Mesenchymal stem cell (in vitro differentiated cells and primary cell): ENCODE measurements around the gene CAPN2.
"Not testable (repeated sequence)": the region's sequence is repeated elsewhere in the genome, so short reads cannot be mapped to it uniquely, and the experiment has no call there.

Source experiments
- DNase-seq: peaks from one replicate; pipeline ENCODE4 v3.0.0-alpha.2; 2013
- H2AFZ ChIP-seq: one replicate; pipeline ENCODE4 v1.6.1; 2013; ENCODE audit warnings: low read depth, mild to moderate bottlenecking, control low read depth, inconsistent platforms, low read length, moderate library complexity
- H2AK5ac ChIP-seq: 2 replicates; pipeline ENCODE4 v1.6.1; 2013; ENCODE audit warnings: low read length, moderate library complexity, mild to moderate bottlenecking, inconsistent platforms; ENCODE audit not compliant: severe bottlenecking
- H2BK120ac ChIP-seq: one replicate; pipeline ENCODE4 v1.6.1; 2013; ENCODE audit warnings: low read depth, mild to moderate bottlenecking, inconsistent platforms, low read length, moderate library complexity
- H2BK12ac ChIP-seq, 2 experiments: one replicate each; pipeline ENCODE4 v1.6.1; 2013; ENCODE audit warnings: inconsistent platforms in 2 of 2, low read length in 2 of 2, mild to moderate bottlenecking in 2 of 2, moderate library complexity in 2 of 2, control low read depth in 1 of 2
- H2BK15ac ChIP-seq: one replicate; pipeline ENCODE4 v1.6.1; 2013; ENCODE audit warnings: mild to moderate bottlenecking, low read depth, inconsistent platforms; ENCODE audit not compliant: poor library complexity, severe bottlenecking
- H2BK5ac ChIP-seq: 2 replicates; pipeline ENCODE4 v1.6.1; 2013; ENCODE audit warnings: low read depth, mild to moderate bottlenecking, low read length, control low read depth, inconsistent platforms; ENCODE audit not compliant: poor library complexity, severe bottlenecking
- H3K14ac ChIP-seq, 2 experiments: one replicate each; pipeline ENCODE4 v1.6.1; 2013; ENCODE audit warnings: inconsistent platforms in 2 of 2, low read length in 2 of 2, control low read depth in 1 of 2, mild to moderate bottlenecking in 1 of 2, moderate library complexity in 1 of 2
- H3K18ac ChIP-seq, 2 experiments: one replicate each; pipeline ENCODE4 v1.6.1; 2013; ENCODE audit warnings: inconsistent platforms in 2 of 2, low read length in 2 of 2, control low read depth in 1 of 2, low read depth in 1 of 2, mild to moderate bottlenecking in 1 of 2
- H3K23ac ChIP-seq, 2 experiments: one replicate each; pipeline ENCODE4 v1.6.1; 2013; ENCODE audit warnings: inconsistent platforms in 2 of 2, low read length in 2 of 2, mild to moderate bottlenecking in 2 of 2, moderate library complexity in 2 of 2, control low read depth in 1 of 2
- H3K27ac ChIP-seq: 2 replicates; pipeline ENCODE4 v1.5.1; 2013; ENCODE audit warnings: mild to moderate bottlenecking, moderate library complexity, low read length, control low read depth, inconsistent platforms; ENCODE audit not compliant: poor library complexity, severe bottlenecking
- H3K27me3 ChIP-seq, 2 experiments: 2 replicates each; pipeline versions ENCODE4 v1.6.1 to v1.7.0; 2013; ENCODE audit warnings: low read length in 2 of 2, mild to moderate bottlenecking in 2 of 2, moderate library complexity in 2 of 2, control low read depth in 1 of 2, inconsistent platforms in 1 of 2; ENCODE audit not compliant: control insufficient read depth in 1 of 2, insufficient read depth in 1 of 2
- H3K36me3 ChIP-seq, 2 experiments: 2 replicates each; pipeline versions ENCODE4 v1.6.1 to v1.7.0; 2013; ENCODE audit warnings: low read length in 2 of 2, control low read depth in 1 of 2, inconsistent platforms in 1 of 2, low read depth in 1 of 2, mild to moderate bottlenecking in 1 of 2; ENCODE audit not compliant: insufficient read depth in 2 of 2, control insufficient read depth in 1 of 2
- H3K4ac ChIP-seq, 2 experiments: one replicate each; pipeline ENCODE4 v1.6.1; 2013; ENCODE audit warnings: inconsistent platforms in 2 of 2, low read length in 2 of 2, mild to moderate bottlenecking in 2 of 2, moderate library complexity in 2 of 2, control low read depth in 1 of 2, low read depth in 1 of 2
- H3K4me1 ChIP-seq: 2 replicates; pipeline ENCODE4 v1.6.1; 2013; ENCODE audit warnings: low read depth, low read length, control low read depth; ENCODE audit not compliant: control insufficient read depth, insufficient read depth
- H3K4me2 ChIP-seq: 2 replicates; pipeline ENCODE4 v1.6.1; 2013; ENCODE audit warnings: low read length, mild to moderate bottlenecking, inconsistent platforms; ENCODE audit not compliant: poor library complexity, severe bottlenecking
- H3K4me3 ChIP-seq, 2 experiments: 2 replicates each; pipeline versions ENCODE4 v1.5.1 to v1.7.0; 2013; ENCODE audit warnings: low read length in 2 of 2, mild to moderate bottlenecking in 2 of 2, control low read depth in 1 of 2, low read depth in 1 of 2; ENCODE audit not compliant: insufficient read depth in 1 of 2
- H3K79me1 ChIP-seq: replicated peaks from 2 replicates; pipeline ENCODE4 v1.6.1; 2013; ENCODE audit warnings: mild to moderate bottlenecking, control low read depth, low read length, inconsistent platforms; ENCODE audit not compliant: poor library complexity, severe bottlenecking
- H3K9ac ChIP-seq: 2 replicates; pipeline ENCODE4 v1.7.0; 2013; ENCODE audit warnings: mild to moderate bottlenecking, low read length, moderate library complexity
- H3K9me3 ChIP-seq: 2 replicates; pipeline ENCODE4 v1.7.0; 2013; ENCODE audit warnings: mild to moderate bottlenecking, low read length; ENCODE audit not compliant: control insufficient read depth
- H4K8ac ChIP-seq: one replicate; pipeline ENCODE4 v1.6.1; 2013; ENCODE audit warnings: inconsistent platforms, mild to moderate bottlenecking, low read length, moderate library complexity
- H4K91ac ChIP-seq: one replicate; pipeline ENCODE4 v1.6.1; 2013; ENCODE audit warnings: mild to moderate bottlenecking, low read length, inconsistent platforms
- WGBS: methylation state at CpG from one replicate; pipeline ENCODE4 v1.1.7; 2013; ENCODE audit warnings: mixed read lengths; 5-methylcytosine and 5-hydroxymethylcytosine counted together

Gene CAPN2

DNA sequence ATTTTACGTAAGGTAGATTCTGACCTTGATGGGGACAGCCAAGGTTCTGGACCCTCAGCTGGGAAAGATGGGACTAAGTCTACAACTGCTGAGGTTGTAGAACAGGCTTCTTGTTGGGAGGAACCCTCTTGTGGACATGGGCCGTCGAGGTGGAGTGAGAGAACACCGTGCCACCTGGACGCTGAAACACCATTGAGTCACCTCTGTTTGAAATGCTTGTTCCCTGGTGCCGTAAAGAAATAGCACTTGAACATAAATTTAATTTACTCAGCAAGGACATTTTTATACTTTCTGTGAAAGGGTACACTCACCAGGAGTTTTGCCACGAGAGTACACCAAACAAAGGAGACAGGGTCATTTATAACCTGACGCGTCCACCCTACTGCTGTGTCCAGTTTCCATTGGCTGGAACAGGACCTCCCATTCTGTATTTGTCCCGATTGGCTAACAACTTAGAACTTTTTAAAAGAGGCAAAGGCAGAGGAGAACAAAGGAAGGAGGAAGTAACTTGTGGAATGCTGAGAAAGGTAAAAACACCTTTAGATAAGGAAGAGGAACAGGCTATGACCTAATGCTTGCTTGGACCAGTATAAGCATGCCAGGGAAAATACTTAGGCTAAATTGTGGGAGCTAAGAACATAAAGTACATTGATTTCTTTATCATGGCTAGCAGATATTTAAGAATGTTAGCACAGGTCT lies 27.8 kb downstream of the CAPN2 start:
- not testable (repeated sequence) for H3K18ac ChIP-seq, H3K14ac ChIP-seq, H3K27me3 ChIP-seq, H3K4ac ChIP-seq, DNase-seq, H3K4me2 ChIP-seq, H2BK12ac ChIP-seq, H3K23ac ChIP-seq, H2BK120ac ChIP-seq, H3K9me3 ChIP-seq, H2BK5ac ChIP-seq, H3K4me3 ChIP-seq, H4K91ac ChIP-seq, H2BK15ac ChIP-seq, H2AFZ ChIP-seq
- H3K36me3 ChIP-seq = peaks cover 41 to 68% of the 10 kb centered on the region in 2 experiments
- 84% methylated on average over 10 of the region's 10 CpGs for WGBS
- peak overlapping the region; percentile 37 for H3K9ac ChIP-seq
- peaks cover 11% of the 10 kb centered on the region for H3K79me1 ChIP-seq
- peak overlapping the region; percentile 36 for H3K27ac ChIP-seq
- peaks cover 39% of the 10 kb centered on the region for H3K4me1 ChIP-seq
- peak overlapping the region; percentile 3 for H2AK5ac ChIP-seq
- H4K8ac ChIP-seq = peak overlapping the region; percentile 75

DNA sequence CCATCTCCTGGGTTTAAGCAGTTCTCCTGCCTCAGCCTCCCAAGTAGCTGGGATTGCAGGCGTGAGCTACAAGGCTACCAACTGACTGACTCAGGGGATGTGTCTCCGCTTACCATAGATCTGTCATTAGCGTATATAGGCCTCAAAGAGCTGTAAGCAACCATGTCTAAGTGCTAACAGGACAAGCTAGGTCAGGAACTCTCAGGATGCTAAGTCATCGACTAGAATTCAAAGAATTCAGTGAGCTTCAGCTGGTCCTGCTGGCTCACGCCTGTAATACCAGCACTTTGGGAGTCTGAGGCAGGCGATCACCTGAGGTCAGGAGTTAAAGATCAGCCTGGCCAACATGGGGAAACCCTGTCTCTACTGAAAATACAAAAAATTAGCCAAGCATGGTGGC lies 29.5 kb downstream of the CAPN2 start:
- Histone ChIP-seq H3K4ac (no peak overlapping the region), H3K27me3 (no peaks in the 10 kb centered on the region)
- DNase-seq = peak; percentile 89

DNA sequence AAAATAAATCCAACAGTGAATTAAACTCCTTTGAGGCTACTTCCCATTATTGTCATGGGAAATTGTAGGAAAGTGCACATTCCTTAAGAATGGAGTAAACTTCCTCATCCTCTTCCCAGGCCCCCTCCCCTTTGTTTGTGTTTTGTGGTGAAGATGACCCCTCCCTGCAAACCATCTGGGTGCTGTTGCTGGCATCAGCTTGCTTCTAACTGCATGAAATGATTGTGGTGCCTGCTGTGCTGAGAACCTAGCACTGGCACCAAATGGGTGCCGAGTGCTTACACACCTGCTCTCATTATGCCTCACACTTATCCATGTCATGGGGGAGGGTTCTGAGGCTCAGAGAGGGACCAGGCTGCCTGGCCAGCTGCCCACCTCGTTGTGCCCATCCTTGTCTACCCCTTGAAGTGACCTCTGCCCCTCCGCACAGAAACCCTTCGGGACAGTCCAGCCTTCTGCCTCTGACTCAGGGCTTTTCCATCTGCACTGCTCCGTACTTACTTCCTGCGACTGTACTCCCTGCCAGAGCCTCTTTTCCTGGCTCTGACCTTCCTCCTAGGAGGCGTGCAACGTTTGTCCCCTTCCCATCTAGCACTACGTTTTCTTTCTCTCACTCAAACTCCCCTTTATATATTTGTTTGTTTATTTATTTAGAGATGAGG lies 30.6 kb downstream of the CAPN2 start:
- Histone ChIP-seq H3K9ac (peak overlapping the region; percentile 22), H3K14ac (no peak overlapping the region), H2BK15ac (no peak overlapping the region), H3K27ac (peak overlapping the region; percentile 14), H3K4me2 (no peak overlapping the region), H4K91ac (no peak overlapping the region), H2AFZ (no peak overlapping the region), H3K18ac (peak overlapping the region; percentile 2 to 78), H3K9me3 (no peaks in the 10 kb centered on the region), H3K4ac (peak overlapping the region in 1 of 2 experiments; percentile 7), H3K4me1 (peaks cover 33% of the 10 kb centered on the region), H2BK5ac (no peak overlapping the region), H2BK12ac (peak overlapping the region in 1 of 2 experiments; percentile 64), H2AK5ac (peak overlapping the region; percentile 18), H3K23ac (no peak overlapping the region), H3K36me3 (peaks cover 50 to 81% of the 10 kb centered on the region in 2 experiments), H2BK120ac (no peak overlapping the region), H4K8ac (peak overlapping the region; percentile 83), H3K27me3 (no peaks in the 10 kb centered on the region), H3K79me1 (peaks cover 16% of the 10 kb centered on the region), H3K4me3 (no peak overlapping the region)
- DNase-seq = peak; percentile 68
- 14% methylated on average over 8 of the region's 9 CpGs for WGBS

More for the DNA sequence above, 29.5 kb downstream of the CAPN2 start:
- no peak overlapping the region for H4K8ac ChIP-seq
- H3K4me1 ChIP-seq = peaks cover 36% of the 10 kb centered on the region
- no peak overlapping the region for H3K4me3 ChIP-seq
- no peak overlapping the region for H2BK5ac ChIP-seq
- peaks cover 45 to 76% of the 10 kb centered on the region in 2 experiments for H3K36me3 ChIP-seq
- no peaks in the 10 kb centered on the region for H3K9me3 ChIP-seq
- peaks cover 14% of the 10 kb centered on the region for H3K79me1 ChIP-seq
- no peak overlapping the region for H3K14ac ChIP-seq
- no peak overlapping the region for H2BK15ac ChIP-seq
- no peak overlapping the region for H3K9ac ChIP-seq
- H3K18ac ChIP-seq = peak overlapping the region in 1 of 2 experiments; percentile 66
- H3K27ac ChIP-seq = peak overlapping the region; percentile 85
- no peak overlapping the region for H4K91ac ChIP-seq
- WGBS = 20% methylated on average over 6 of the region's 6 CpGs
- no peak overlapping the region for H3K4me2 ChIP-seq
- no peak overlapping the region for H3K23ac ChIP-seq
- peak overlapping the region; percentile 58 for H2BK120ac ChIP-seq
- H2BK12ac ChIP-seq = no peak overlapping the region
- no peak overlapping the region for H2AFZ ChIP-seq
- H2AK5ac ChIP-seq = no peak overlapping the region

DNA sequence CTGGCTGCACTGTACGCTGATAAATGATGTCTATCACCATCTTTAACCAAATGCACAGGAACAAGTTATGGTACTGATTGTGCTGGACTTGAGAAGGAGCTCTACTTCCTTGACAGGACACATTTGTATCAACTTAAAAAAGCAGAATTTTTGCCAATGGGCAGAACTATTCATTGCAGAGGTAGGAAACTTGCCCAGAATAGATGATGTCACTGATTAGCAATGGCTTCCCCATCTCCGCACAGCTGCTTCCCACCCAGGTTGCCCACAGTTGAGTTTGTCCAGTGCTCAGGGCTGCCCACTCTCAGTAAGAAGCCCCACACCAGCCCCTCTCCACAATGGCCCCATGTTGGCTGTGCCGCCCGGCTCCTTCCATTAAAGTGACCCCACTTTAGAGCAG lies 33.4 kb downstream of the CAPN2 start:
- Histone ChIP-seq H3K4me3 (no peak overlapping the region), H3K27me3 (no peaks in the 10 kb centered on the region), H2AK5ac (no peak overlapping the region), H2BK12ac (no peak overlapping the region), H3K79me1 (peaks cover 21% of the 10 kb centered on the region), H3K18ac (no peak overlapping the region), H3K27ac (no peak overlapping the region), H3K4ac (no peak overlapping the region), H4K8ac (no peak overlapping the region), H4K91ac (no peak overlapping the region), H2BK5ac (no peak overlapping the region), H2BK120ac (no peak overlapping the region), H3K4me2 (no peak overlapping the region), H3K14ac (no peak overlapping the region), H3K36me3 (peaks cover 60 to 74% of the 10 kb centered on the region in 2 experiments), H3K23ac (peak overlapping the region in 1 of 2 experiments; percentile 5), H3K4me1 (peaks cover 34% of the 10 kb centered on the region), H3K9me3 (no peaks in the 10 kb centered on the region), H2BK15ac (no peak overlapping the region), H3K9ac (peak overlapping the region; percentile 33), H2AFZ (no peak overlapping the region)
- DNase-seq = no peak
- WGBS = 98% methylated on average over 3 of the region's 4 CpGs
